H7 (cell line): ENCODE results near the gene DHRSX. TPM values are rescaled to one million over a fixed set of nuclear protein-coding genes. Genes with fewer than 3 reads are reported as not detected.
"Not testable (repeated sequence)": the region's sequence is repeated elsewhere in the genome, so short reads cannot be mapped to it uniquely, and the experiment has no call there.

ENCODE experiments used
- DNase-seq: peaks from one replicate; pipeline ENCODE4 v3.0.0; 2012
- H3K27me3 ChIP-seq: 2 replicates; pipeline ENCODE4 v1.6.0; 2011; ENCODE audit warnings: mild to moderate bottlenecking, low read length; ENCODE audit not compliant: control insufficient read depth, insufficient read depth
- H3K36me3 ChIP-seq: replicated peaks from 2 replicates; pipeline ENCODE4 v1.5.1; 2011; ENCODE audit warnings: low read length; ENCODE audit not compliant: control insufficient read depth, insufficient read depth
- H3K4me3 ChIP-seq: 2 replicates; pipeline ENCODE4 v1.5.1; 2011; ENCODE audit warnings: low read depth, mild to moderate bottlenecking, control low read depth, low read length, moderate library complexity; ENCODE audit not compliant: insufficient read depth
- total RNA-seq: library from RNA; depleted of rRNA; stranded (reverse); fragments of >200 nt; shearing (Covaris generic); gene quantifications from 2 replicates; pipeline ENCODE4 v1.2.3, GENCODE V29; 2014

The DHRSX gene
- total RNA-seq, 1 experiment from 2014 or later: 25.5 TPM

DNA sequence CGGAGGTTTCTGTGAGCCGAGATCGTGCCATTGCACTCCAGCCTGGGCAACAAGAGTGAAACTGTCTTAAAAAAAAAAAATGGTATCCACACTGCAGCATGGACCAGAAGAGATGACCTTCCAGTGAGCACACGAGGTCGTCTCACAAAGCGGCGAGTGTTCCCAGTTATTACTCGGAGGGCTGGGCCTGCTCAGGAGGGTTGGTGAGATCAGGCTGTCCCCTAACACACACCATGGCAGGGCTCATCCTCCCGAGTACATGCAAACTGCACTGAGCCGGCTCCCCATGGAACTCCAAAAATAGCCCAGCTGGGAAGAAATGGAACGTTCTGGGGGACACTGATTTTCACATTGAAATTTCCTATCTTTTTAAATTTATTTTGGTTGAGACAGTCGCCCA lies 19.2 kb downstream of the DHRSX start:
- H3K4me3 ChIP-seq, H3K36me3 ChIP-seq, H3K27me3 ChIP-seq, DNase-seq: not testable (repeated sequence)

DNA sequence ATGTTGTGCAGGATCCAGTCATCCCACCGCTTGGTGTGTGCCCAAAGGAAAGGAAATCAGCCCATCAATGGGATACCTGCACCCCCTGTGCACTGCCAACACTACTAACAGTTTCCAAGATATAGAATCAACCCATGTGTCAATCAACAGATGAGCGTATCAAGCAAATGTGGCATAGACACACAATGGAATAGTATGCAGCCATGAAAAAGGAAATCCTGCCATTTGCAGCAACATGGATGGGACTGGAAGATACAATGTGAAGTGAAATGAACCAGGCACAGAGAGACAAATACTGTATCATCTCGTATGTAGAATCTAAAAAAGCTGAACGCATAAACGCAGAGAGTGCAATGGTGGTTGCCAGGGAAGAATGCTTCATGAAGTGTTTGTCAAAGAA lies 20.8 kb downstream of the DHRSX start:
- DNase-seq, H3K27me3 ChIP-seq, H3K36me3 ChIP-seq, H3K4me3 ChIP-seq: not testable (repeated sequence)

DNA sequence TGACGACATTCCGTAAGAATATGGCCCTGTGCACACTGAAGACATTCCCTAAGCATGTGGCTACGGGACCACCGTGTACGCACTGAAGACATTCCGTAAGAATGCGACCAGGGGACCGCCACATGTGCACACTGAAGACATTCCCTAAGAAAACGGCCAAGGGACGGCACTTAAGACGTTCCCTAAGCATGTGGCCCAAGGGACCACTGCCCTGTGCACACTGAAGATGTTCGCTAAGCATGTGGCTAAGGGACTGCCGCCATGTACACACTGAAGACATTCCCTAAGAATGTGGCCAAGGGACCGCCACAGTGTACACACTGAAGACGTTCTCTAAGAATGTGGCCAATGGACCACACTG lies 21.4 kb downstream of the DHRSX start:
- H3K4me3 ChIP-seq: no peak overlapping the region
- H3K27me3 ChIP-seq: no peaks in the 10 kb centered on the region
- no peaks in the 10 kb centered on the region for H3K36me3 ChIP-seq
- no peak for DNase-seq

DNA sequence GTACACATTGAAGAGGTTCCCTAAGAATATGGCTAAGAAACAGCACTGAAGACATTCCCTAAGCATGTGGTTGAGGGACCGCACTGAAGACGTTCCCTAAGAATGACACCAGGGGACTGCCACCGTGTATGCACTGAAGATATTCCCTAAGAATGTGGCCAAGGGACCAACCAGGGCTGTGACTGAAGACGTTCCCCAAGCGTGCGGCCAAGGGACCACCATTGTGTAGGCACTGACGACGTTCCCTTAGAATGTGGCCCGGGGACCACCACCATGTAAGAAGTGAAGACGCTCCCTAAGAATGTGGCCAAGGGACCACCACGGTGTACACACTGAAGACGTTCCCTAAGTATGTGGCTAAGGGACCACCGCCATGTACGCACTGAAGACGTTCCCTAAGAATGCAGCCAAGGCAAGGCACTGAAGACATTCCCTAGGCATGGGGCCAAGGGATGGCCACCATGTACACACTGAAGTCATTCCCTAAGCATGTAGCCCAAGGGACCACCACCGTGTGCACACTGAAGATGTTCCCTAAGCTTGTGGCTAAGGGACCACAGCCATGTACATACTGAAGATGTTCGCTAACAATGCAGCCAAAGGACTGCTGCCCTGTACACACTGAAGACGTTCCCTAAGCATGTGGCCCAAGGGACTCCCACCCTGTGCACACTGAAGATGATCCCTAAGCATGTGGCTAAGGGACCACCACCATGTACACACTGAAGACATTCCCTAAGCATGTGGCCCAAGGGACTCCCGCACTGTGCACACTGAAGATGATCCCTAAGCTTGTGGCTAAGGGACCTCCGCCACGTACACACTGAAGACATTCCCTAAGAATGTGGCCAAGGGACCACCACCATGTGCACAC lies 22.0 kb downstream of the DHRSX start:
- no peak overlapping the region for H3K4me3 ChIP-seq
- no peak for DNase-seq
- no peaks in the 10 kb centered on the region for H3K27me3 ChIP-seq
- H3K36me3 ChIP-seq: no peaks in the 10 kb centered on the region

DNA sequence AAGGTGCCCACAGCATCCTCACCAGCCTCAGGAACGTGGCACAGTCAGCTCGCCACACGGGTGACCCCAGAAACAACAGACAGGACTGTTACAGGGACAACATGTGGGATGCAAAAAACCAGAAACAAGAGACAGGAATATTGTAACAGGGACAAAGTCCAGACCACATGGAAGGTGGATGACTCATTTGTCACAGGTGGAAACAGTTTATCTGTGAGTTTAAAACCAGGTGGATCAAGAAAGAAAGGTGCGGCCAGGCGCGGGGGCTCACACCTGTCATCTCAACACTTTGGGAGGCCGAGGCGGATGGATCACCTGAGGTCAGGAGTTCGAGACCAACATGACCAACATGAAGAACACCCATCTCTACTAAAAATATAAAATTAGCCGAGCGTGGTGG lies 23.5 kb downstream of the DHRSX start:
- H3K4me3 ChIP-seq, DNase-seq, H3K36me3 ChIP-seq, H3K27me3 ChIP-seq: not testable (repeated sequence)

DNA sequence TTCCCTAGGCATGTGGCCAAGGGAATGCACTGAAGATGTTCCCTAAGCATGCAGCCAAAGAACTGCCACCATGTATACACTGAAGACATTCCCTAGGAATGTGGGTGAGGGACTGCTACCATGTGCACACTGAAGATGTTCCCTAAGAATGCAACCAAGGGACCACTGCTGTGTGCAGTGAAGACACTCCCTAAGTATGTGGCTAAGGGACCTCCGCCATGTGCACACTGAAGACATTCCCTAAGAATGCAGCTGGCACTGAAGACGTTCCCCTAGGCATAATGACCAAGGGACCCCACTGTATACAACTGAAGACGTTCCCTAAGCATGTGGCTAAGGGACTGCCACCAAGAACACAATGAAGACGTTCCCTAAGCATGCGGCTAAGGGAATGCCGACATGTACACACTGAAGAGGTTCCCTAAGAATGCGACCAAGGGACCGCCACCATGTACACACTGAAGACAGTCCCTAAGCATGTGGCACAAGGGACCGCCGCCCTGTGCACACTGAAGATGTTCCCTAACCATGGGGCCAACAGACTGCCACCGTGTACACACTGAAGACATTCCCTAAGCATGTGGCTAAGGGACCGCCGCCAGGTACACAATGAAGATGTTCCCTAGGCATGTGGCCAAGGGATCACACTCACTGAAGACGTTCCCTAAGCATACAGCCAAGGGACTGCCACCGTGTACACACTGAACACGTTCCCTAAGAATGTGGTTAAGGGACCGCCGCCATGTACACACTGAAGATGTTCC lies 25.6 kb downstream of the DHRSX start:
- H3K4me3 ChIP-seq: no peak overlapping the region
- DNase-seq: no peak
- H3K36me3 ChIP-seq: no peaks in the 10 kb centered on the region
- no peaks in the 10 kb centered on the region for H3K27me3 ChIP-seq

DNA sequence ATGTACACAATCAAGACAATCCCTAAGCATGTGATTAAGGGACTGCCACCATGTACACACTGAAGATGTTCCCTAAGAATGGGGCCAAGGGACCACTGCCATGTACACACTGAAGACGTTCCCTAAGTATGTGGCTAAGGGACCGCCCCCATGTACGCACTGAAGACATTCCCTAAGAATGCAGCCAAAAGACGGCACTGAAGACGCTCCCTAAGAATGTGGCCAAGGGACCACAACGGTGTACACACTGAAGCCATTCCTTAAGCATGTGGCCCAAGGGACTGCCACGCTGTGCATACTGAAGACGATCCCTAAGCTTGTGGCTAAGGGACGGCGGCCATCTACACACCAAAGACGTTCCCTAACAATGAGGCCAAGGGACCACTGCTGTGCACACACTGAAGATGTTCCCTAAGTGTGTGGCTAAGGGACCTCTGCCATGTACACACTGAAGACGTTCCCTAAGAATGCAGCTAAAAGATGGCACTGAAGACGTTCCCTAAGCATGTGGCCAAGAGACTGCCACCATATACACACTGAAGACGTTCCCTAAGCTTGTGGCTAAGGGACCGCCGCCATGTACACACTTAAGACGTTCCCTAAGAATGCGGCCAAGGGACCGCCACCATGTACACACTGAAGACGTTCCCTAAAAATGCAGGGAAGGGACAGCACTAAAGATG lies 26.4 kb downstream of the DHRSX start:
- no peaks in the 10 kb centered on the region for H3K36me3 ChIP-seq
- H3K27me3 ChIP-seq: no peaks in the 10 kb centered on the region

DNA sequence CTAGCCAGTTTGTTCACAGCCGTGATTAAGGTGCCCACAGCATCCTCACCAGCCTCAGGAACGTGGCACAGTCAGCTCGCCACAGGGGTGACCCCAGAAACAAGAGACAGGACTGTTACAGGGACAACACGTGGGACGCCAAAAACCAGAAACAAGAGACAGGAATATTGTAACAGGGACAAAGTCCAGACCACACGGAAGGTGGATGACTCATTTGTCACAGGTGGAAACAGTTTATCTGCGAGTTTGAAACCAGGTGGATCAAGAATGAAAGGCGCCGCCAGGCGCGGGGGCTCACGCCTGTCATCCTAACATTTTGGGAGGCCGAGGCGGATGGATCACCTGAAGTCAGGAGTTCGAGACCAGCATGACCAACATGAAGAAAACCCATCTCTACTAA lies 27.7 kb downstream of the DHRSX start:
- not testable (repeated sequence) for H3K4me3 ChIP-seq, DNase-seq, H3K27me3 ChIP-seq, H3K36me3 ChIP-seq

More for the DNA sequence above, 26.4 kb downstream of the DHRSX start:
- no peak for DNase-seq
- H3K4me3 ChIP-seq: no peak overlapping the region

DNA sequence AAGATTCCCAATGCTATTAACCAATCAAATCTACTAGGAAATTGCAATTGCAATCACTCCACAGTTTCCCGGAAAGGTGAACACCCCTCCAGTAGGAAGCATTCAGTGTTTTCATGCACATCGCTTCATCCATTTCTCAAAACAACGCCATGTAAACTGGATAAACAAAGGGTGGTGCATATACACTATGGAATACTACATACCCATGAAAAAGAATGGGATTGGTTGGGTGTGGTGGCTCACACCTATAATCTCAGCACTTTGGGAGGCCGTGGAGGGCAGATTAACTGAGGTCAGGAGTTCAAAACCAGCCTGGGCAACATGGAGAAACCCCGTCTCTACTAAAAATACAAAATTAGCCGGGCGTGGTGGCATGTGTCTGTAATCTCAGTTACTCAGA lies 29.1 kb downstream of the DHRSX start:
- H3K27me3 ChIP-seq: no peaks in the 10 kb centered on the region
- no peaks in the 10 kb centered on the region for H3K36me3 ChIP-seq
- no peak overlapping the region for H3K4me3 ChIP-seq
- no peak for DNase-seq

DNA sequence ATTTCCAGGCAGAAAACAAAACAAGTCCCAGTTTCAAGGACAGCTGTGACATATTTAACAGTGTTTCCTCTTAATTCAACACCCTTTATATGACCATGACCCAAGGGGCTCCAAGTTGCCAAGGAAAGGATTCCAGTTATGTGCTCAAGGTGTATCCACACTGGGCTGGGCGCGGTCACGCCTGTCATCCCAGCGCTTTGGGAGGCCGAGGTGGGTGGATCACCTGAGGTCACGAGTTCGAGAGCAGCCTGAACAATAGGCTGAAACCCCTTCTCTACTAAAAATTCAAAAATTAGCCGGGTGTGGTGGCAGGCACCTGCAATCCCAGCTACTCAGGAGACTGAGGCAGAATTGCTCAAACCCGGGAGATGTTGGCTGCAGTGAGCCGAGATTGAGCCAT lies 29.6 kb downstream of the DHRSX start:
- DNase-seq, H3K27me3 ChIP-seq, H3K4me3 ChIP-seq, H3K36me3 ChIP-seq: not testable (repeated sequence)

DNA sequence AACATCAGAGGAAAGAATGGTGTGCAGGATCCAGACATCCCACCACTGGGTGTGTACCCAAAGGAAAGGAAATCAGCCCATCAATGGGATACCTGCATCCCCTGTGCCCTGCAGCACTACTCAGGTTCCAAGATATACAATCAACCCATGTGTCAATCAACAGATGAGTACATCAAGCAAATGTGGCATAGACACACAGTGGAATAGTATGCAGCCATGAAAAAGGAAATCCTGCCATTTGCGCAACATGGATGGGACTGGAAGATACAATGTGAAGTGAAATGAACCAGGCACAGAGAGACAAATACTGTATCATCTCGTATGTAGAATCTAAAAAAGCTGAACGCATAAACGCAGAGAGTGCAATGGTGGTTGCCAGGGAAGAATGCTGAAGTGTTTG lies 30.9 kb downstream of the DHRSX start:
- H3K27me3 ChIP-seq, H3K4me3 ChIP-seq, H3K36me3 ChIP-seq, DNase-seq: not testable (repeated sequence)

DNA sequence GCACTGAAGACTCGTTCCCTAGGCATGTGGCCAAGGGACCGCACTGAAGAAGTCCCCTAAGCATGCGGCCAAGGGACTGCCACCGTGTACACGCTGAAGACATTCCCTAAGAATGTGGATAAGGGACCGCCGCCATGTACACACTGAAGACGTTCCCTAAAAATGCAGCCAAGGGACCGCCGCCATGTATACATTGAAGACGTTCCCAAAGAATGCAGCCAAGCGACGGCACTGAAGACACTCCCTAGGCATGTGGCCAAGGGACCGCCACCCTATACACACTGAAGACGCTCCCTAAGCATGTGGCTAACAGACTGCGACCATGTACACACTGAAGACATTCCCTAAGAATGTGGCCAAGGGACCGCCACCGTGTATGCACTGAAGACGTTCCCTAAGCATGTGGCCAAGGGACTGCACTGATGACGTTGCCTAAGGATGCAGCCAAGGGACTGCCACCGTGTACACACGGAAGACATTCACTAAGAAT lies 31.5 kb downstream of the DHRSX start:
- H3K27me3 ChIP-seq: no peaks in the 10 kb centered on the region
- DNase-seq: no peak
- H3K36me3 ChIP-seq: no peaks in the 10 kb centered on the region; the same call in 1 of the 2 replicates
- H3K4me3 ChIP-seq: no peak overlapping the region

DNA sequence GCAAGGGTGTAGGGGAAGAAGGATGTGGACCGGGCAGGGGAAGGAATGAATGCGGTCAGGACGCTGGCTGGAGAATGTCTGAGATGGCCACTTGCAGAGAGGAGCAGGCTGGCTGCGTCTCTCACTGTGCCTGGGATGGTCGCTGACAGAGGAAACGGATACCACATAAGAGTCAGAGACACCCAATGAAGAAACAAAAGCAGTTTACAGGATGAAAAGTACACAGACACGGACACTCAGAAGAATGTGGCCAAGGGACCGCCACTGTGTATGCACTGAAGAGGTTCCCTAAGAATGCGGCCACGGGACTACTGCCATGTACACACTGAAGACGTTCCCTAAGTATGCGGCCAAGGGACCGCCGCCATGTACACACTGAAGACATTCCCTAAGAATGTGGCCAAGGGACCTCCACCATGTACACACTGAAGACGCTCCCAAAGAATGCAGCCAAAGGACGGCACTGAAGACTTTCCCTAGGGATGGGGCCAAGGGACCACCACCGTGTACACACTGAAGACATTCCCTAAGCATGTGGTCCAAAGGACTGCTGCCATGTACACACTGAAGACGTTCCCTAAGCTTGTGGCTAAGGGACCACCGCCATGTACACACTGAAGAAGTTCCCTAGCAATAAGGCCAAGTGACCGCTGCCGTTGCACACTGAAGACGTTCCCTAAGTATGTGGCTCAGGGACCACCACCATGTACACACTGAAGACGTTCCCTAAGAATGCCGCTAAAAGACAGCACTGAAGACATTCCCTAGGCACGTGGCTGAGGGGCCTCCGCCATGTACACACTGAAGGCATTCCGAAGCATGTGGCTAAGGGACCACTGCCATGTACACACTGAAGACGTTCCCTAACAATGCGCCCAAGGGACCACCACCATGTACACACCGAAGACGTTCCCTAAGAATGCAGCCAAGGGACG lies 32.2 kb downstream of the DHRSX start:
- Histone ChIP-seq H3K36me3 (no peaks in the 10 kb centered on the region; the same call in 1 of the 2 replicates), H3K4me3 (no peak overlapping the region), H3K27me3 (no peaks in the 10 kb centered on the region)
- no peak for DNase-seq
